GM21423 (cell line): ENCODE data around the gene SIRT7.

Source experiments
- ATAC-seq: cut with Tn5 transposase; IDR thresholded peaks from one replicate; pipeline ENCODE4 v1.9.1; 2021; ENCODE audit warnings: mild to moderate bottlenecking, moderate library complexity; ENCODE audit not compliant: unreplicated experiment

The SIRT7 gene

GRCh38 chr17:81917565-81918332, at the start of gene SIRT7:
TSS of gene SIRT7 (minus strand) at chr17:81918176. CDS start at chr17:81918131, 45 bp downstream.
- peak; percentile 62 for ATAC-seq

GRCh38 chr17:81967244-81967532, 49.2 kb upstream of the SIRT7 start:
- no peak for ATAC-seq

GRCh38 chr17:81966343-81967243, 48.6 kb upstream of the SIRT7 start:
- ATAC-seq, result no peak

GRCh38 chr17:81964081-81964849, 46.3 kb upstream of the SIRT7 start:
- no peak for ATAC-seq

GRCh38 chr17:81962499-81963441, 44.8 kb upstream of the SIRT7 start:
- no peak for ATAC-seq

- ATAC-seq, result no peak
Observed at GRCh38 chr17:81961521-81962498, 43.8 kb upstream of the SIRT7 start.

GRCh38 chr17:81961087-81961511, 43.1 kb upstream of the SIRT7 start, which contains the start of gene NOTUM:
TSS of gene NOTUM (minus strand) at chr17:81961187. CDS start at chr17:81960909, 278 bp downstream.
- ATAC-seq, result no peak

GRCh38 chr17:81960130-81960958, 42.4 kb upstream of the SIRT7 start:
- no peak for ATAC-seq

- ATAC-seq, result no peak
Observed at GRCh38 chr17:81959362-81960129, 41.6 kb upstream of the SIRT7 start.

GRCh38 chr17:81958633-81959342, 40.8 kb upstream of the SIRT7 start:
- no peak for ATAC-seq

- no peak for ATAC-seq
Observed at GRCh38 chr17:81957691-81958432, 39.9 kb upstream of the SIRT7 start.

GRCh38 chr17:81956607-81957589, 38.9 kb upstream of the SIRT7 start:
- no peak for ATAC-seq

GRCh38 chr17:81955756-81956544, 38.0 kb upstream of the SIRT7 start:
- no peak for ATAC-seq
